HG02678 (cell line): ENCODE data around the gene ZBTB8B.
"Not testable (repeated sequence)": the region's sequence is repeated elsewhere in the genome, so short reads cannot be mapped to it uniquely, and the experiment has no call there.

Source experiments
- ATAC-seq: cut with Tn5 transposase; IDR thresholded peaks from one replicate; pipeline ENCODE4 v1.9.1; 2021; ENCODE audit warnings: mild to moderate bottlenecking, moderate library complexity; ENCODE audit not compliant: unreplicated experiment

ZBTB8B gene

DNA sequence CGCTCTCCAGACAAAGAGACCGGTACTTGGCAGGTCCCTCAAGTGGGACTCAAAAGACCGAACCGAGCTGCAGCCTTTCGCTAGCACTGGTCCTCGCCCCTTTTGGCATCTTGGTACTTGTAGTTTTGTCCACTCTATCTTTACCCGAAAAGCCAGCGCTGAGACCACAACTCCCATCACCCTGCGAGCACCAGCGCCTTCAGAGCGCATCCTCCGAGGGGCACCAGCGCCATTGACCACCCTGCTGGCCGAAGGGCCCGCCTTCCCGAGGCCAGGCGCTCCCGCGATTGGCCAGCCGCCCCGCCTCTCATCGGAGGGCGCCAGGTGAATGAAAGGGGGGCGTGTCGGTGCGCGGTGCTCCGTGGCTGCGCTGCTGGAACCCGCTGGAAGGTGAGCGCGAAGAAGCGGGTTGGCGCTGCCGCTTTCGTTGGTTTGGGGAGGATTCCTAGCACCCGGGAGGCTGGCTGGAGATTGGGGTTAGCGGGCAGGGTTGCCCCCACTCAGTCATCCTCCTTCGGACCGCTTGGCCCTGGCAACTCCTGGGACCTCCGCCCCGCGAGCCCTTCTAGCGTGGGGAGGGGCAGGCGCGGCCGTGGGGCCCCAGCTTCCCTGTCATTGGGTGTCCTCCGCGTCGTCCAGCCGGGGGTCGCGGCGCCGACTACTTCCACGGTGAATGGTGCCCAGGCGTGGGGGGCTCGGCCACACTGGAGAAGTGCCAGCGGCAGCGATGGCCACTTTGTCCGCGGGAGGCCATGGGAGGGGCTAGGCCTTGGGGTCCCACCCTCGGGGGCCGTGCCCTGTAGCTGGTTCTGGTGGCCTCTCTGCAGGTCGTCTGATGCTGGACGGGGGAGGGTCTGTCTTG, at the start of gene ZBTB8B:
Gene ZBTB8B (plus strand): TSS at position 357 of the 862 bp plus-strand sequence. CDS start 5,553 bp downstream, outside the sequence.
- ATAC-seq, result no peak

DNA sequence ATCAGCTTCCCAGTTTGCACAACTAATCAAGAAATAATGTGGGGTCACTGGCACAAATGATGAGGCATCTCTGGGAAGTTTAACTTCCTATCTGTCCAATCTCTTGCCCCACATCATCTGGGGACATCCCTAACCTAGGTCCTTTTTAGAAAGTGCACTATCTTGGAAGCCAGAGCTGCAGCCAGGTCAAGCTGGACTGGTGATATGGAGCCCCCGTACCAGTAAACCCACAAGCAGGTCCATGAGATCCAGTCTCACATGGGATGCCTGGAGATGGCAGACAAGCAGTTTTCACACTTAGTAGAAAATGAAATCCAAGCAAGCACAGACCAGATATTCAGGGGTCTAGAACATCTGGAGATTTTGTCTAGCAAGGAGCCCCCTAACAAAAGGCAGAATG, 43.1 kb upstream of the ZBTB8B start:
- ATAC-seq, result no peak

DNA sequence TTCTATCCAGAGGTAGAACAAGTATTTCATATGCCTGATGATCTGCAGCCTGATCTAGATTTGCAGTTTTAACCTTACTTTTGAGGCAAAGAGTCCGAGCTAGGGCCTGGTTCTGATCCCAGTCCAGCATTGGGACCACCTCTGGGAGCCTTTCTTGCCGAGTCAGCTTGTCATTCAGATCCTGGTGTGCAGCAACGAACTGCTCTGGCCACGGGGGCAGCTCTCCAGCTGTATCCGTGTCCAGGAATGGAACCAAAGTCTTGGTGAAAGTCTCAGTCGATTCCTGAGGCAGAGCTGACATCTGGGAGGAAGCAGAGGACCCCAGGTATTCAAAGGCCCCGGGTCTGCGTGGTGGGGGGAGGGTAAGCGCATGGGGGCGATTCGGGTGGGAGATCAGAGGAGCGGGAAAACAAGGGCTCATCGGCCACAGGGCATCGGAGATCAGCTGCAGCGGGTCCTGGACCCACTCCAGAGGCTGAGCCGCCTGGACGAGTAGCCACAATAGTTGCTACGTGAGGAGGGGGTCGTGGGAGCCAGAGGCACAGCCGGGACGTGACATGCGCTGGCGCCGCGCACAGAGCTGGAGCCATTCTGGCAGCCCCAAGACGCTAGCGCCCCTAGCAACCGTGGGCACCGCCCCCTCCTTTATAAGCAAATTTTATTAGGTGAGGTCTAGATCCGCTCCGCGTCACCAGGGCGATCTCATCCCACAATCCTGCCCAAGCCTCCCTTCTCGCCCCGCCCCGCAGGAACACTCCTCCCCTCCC, 38.2 kb upstream of the ZBTB8B start:
- ATAC-seq, result no peak

DNA sequence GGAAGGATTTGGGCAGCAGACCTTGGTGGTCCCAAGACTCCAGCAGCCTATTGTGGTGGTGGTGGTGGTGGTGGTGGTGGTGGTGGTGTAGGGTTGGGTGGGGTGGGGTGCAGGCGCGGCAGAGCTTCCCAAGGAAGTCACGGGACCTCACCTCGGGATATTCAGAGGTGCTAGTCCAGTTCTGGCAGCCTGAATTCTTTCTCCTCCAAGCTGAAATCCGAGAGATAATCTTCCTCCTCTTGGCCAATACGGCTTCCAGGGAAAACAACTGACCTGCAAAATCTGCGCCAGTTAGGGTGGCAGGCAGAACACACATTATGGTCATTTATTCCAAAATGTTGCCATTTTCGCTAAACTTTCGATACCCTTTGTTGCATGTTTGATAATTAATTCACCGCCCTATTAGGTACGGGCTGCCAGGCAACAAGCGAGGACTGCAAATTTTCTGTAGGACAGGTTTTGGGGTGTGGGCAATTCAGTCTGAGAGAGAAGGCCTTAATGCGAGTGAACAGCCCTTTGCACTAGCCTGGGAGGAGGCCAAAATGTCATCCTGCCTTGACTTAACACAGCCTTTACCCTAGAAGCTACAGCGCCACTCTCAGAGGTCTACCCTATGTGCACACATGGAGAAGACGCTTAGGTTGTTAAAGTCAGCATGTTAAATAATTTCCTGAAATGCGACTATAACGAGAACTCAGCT, 37.5 kb upstream of the ZBTB8B start:
- no peak for ATAC-seq

DNA sequence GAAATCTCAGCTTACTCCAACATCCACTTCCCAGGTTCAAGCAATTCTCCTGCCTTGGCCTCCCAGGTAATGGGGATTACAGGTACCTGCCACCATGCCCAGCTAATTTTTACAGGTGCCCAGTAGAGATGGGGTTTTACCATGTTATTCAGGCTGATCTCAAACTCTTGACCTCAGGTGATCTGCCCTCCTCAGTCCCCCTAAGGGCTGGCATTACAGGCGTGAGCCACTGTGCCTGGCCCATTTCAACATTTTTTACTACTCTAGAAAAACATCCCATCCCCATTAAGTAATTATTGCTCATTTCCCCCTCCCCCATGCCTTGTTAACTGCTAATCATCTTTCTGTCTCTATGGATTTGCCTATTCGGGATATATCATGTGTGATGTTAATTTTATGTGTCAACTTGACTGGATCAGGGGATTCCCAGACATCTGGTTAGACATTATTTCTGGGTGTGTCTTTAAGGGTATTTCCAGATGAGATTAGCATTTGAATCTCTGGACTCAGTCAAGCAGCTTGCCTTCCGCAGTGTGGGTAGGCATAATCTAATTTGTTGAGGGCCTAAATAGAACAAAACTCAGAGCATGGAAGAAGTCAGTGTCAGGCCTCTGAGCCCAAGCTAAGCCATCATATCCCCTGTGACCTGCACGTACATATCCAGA, 33.0 kb upstream of the ZBTB8B start:
- no peak for ATAC-seq

DNA sequence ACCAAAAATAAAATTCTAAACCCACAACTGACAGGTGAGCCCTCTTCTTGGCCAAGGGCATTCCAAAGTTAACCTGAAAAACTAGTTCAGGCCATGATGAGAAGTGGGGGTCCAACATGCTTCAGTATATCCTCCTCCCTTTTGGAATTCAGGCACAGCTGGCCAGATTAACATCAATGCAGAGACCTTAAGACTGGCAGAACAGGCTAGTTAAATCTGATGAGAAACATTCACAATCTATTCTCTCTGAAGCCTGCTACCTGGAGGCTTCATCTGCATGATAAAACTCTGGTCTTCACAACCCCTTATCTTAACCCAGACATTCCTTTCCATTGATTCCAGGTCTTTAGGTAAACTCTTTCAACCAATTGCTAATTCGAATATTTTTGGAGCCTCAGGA, 26.7 kb upstream of the ZBTB8B start:
- ATAC-seq, result no peak

DNA sequence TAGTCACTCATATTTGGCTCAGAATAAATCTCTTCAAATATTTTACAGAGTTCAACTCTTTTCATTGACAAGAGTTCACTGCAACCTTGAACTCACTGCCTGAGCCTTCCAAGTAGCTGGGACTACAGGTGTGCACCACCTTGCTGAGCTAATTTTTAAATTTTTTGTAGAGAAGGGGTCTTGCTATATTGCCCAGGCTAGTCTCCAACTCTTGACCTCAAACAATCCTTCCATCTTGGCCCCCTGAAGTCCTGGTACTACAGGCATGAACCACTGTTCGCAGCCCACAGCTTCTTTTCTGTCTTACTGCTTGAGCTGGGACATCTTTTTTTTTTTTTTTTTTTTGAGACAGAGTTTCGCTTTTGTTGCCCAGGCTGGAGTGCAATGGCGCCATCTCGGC, 26.1 kb upstream of the ZBTB8B start:
- not testable (repeated sequence) for ATAC-seq

DNA sequence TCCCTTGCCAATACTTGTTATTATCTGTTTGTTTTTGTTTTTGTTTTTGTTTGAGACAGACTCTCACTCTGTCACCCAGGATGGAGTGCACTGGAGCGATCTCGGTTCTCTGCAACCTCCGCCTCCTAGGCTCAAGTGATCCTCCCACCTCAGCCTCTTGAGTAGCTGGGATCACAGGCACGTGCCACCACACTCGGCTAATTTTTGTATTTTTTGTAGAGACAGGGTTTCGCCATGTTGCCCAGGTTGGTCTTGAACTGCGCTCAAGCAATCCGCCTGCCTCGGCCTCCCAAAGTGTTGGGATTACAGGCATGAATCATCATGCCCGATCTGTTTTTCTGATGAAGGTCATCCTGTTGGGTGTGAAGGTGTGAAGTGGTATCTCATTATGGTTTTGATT, 23.4 kb upstream of the ZBTB8B start:
- not testable (repeated sequence) for ATAC-seq

DNA sequence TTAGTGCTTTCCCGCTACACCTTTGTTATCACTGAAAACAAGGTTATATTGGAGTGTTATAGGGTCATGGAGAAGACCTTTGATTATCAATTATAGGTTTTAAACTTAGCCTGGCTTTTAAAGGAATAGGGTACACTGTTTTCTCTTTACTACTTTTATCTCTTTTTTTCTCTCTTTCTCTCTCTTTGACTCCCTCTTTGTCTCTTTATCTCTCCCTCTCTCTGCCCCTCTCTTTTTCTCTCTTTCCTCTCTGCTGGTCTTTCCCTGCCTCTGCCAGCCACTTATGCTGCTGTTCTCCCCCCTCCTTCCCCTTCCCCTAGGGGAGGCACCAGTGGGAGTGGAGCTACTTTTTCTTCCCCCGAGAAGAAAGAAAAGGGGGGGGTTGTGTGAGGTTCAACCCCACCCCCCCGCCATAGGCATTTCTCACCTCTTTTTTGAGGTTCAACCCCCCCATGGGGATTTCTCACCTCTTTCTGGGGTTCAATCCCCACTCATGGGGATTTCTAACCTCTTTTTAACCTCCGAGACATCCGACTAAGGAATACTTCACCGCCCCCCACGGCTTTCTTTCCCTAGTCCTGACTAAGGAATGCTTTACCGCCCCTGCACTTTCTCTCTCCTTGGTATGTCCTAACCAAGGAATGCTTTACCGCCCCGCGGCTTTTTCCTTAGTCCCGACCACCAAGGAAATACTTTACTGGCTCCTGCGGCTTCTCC, 17.2 kb upstream of the ZBTB8B start:
- no peak for ATAC-seq

DNA sequence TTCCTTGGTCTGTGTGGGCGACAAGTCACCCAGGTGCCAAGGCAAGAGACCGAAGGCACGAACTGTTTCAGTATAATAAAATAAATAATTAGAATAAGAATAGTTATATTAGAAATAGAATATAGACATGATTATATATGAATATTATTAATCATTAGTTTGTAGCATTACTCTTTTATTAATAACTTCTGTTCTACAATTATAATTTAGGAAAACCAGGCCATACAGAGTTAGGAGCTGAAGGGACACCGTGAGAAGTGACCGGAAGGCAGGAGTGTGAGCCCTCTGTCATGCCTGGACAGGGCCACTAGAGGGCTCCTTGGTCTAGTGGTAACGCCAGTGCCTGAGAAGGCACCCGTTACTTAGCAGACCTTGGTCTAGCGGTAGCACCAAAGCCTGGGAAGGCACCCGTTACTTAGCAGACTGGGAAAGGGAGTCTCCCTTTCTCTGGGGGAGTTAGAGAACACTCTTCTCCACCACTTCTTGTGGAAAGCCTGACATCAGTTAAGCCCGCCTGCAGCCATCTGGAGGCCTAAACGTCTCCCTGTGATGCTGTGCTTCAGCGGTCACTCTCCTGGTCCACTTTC, 16.6 kb upstream of the ZBTB8B start:
- not testable (repeated sequence) for ATAC-seq

DNA sequence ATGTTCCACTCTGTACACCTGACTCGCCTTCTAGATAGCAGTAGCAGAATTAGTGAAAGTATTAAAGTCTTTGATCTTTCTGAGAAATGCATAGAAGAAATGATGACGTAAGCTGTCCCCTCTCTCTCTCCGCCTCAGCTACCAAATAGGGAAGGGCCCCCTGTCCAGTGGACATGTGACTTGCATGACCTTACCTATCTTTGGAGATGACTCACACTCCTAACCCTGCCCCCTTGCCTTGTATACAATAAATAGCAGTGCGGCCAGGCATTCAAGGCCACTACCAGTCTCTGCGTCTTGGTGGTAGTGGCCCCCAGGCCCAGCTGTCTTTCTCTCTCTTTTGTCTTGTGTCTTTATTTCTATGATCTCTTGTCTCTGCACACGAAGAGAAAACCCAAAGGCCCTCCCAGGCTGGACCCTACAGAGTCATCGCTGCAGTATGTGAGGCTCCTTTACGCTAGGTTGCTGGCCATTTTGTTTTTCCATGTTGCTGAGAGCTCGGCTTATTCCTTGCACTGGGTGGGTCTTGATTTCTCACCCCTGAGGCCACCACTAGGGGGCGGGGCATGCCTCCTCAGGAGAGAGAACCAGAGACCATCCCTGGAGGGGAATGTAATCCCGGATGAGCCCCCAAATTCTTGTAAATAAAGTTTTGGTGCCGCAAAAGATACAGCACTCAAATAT, 16.0 kb upstream of the ZBTB8B start:
- no peak for ATAC-seq

DNA sequence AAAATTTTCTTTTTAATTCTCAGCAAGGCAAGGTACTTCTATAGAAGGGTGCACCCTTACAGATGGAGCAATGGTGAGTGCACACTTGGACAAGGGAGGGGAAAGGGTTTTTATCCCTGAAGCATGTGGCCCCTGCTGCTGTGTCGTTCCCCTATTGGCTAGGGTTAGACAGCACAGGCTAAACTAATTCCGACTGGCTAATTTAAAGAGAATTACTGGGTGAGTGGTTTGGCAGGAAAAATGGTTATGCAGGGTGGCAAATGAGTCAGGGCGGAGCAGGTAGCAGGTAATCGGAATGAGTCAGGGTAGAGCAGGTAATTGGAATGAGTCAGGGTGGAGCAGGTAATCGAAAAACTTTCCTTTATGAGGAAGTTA, 15.4 kb upstream of the ZBTB8B start:
- not testable (repeated sequence) for ATAC-seq

DNA sequence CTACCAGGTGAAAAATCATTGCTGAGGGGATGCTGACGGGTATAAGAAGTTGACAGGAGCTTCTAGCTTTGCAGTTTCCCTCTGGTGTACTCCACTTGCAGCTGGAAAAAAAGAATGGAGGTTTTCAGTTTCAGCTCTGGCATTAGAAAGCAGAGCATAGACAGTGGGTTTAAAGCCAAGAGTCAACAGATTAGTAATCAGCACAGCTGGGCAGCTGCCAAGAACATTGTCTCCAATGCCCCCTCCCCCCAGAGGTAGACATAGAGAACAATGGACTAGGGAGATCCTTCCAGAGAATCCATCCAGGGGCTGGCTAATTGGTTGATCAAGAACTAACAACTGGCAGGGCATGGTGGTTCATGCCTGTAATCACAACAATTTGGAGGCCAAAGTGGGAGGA, 10.1 kb upstream of the ZBTB8B start:
- ATAC-seq, result no peak

DNA sequence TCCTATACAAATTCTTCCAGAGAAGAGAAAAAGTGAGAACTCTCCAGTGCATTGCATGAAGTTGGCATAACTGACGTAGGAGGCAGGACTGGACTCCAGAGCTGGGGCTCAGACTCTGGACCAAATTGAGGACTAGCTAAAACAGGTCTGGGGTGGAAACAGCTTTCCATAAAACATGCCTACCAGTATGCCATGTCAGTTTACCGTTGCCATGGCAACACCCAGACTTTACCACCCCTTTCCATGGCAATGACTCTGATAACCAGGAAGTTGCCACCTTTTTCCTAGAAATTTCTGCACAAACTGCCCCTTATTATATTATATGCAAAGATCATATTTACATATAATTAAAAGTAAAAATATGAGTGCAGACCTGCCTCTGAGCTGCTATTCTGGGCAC, 8.9 kb upstream of the ZBTB8B start:
- ATAC-seq, result no peak

DNA sequence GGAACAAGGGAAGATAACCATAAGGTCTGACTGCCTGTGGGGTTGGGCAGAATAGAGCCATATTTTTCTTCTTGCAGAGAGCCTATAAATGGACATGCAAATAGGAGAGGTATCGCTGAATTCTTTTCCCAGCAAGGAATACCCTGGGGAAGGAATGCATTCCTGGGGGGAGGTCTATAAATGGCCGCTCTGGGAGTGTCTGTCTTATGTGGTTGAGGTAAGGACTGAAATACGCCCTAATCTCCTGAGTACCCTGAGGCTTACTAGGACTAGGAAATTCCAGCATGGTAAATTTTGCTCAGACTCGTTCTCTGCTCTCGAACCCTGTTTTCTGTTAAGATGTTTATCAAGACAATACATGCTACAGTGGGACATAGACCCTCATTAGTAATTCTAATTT, 6.1 kb upstream of the ZBTB8B start:
- ATAC-seq, result not testable (repeated sequence)

DNA sequence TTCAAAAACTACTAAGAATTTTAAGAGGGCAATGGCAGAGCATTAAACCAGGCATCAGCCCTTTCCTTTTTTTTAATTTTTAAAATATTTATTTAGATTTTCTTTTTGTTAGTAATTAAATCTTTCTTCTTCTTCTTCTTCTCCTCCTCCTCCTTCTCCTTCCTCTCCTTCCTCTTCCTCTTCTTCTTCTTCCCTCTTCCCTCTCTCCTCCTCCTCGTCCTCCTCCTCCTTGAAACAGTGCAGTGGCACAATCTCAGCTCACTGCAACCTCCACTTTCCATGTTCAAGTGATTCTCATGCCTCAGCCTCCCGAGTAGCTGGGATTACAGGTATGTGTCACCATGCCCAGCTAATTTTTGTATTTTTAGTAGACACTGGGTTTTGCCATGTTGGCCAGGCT, 1.9 kb upstream of the ZBTB8B start:
- not testable (repeated sequence) for ATAC-seq

DNA sequence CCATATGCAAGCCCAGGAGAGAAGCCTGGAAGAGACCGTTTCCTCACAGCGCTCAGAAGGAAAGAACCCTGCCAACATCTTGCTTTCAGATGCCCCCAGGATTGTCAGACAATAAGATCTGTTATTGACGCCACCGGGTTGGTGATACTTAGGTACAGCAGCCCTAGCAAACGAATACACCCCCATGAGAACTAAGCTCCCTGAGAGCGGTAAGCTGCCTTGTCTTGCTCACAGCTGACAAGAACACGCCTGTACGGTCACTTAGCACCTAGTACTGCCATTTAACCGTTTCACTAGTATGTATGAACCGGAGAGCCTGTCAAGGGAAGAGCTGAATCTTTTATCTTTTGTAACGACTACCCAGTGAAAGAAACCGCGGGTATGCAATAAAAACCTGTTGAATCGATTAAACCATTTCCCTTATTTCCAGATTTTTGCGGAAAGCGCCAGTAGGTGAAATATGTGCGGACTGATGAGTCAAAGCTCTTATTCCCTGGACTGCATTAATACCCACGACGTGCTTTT, 619 bp upstream of the ZBTB8B start:
- ATAC-seq, result no peak

DNA sequence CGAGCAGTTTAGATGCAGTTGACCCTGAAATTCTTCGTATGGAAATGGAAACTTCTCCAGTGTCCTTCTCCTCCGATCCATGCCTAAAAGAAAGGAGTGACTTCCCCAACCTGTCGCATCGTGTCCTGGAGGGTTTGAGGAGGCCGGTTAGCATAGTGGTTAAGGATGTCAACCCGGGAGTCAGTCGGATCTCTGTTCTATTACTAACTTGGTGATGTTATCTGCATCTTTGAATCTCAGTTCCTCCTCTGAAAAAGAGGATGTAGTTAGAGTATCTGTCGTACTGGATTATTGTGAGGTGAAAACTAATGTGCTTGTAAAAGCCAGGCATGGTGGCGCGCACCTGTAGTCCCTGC, 684 bp downstream of the ZBTB8B start:
- ATAC-seq, result no peak

DNA sequence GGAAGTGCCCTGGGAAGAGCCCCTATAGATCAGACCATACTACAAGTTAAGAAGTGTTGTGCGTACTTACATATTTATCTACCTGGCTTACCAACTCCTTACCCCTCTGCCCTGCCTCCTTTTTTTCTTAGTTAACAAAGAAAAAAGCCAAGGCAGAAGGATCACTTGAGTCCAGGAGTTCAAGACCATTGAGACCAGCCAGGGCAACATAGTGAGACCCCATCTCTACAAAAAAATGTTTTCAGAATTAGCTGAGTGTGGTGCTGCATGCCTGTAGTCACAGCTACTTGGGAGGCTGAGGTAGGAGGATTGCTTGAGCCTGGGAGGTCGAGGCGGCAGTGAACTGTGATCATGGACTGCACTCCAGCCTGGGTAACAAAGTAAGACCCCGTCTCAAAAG, 1.9 kb downstream of the ZBTB8B start:
- no peak for ATAC-seq
